HepG2 (cell line): ENCODE data around the gene SIRPB2. TPM values are rescaled to one million over a fixed set of nuclear protein-coding genes. Genes with fewer than 3 reads are reported as not detected.

Experiments
- ATAC-seq: fragments of 200-7000 bp; cut with Tn5 transposase; 3 replicates; pipeline ENCODE4 v1.9.1; 2020; ENCODE audit warnings: mild to moderate bottlenecking, moderate library complexity
- BruUV-seq: library from RNA; stranded (reverse); fragments of 400-500 nt; replicated peaks from 2 replicates; lab custom pipeline; 2021; lab: Mats Ljungman, UMichigan
- CTCF ChIA-PET: fragments of 300-600 bp; formaldehyde crosslinking; extraction: SDS; loops from one replicate; lab custom pipeline; 2021; ENCODE audit warnings: low total read pairs, inconsistent platforms, low intra/inter-chr PET ratio; lab: Yijun Ruan, JAX
- POLR2A ChIA-PET: fragments of 350-600 bp; sonication (Branson Sonifier 250); formaldehyde crosslinking; loops from one replicate; lab custom pipeline; 2020; ENCODE audit warnings: antibody characterized with exemption, inconsistent platforms; lab: Yijun Ruan, JAX
- DNase-seq: peaks from one replicate; pipeline ENCODE4 v3.0.0-alpha.2; 2015; ENCODE audit warnings: low spot score
- FAIRE-seq: peaks from 3 replicates; lab custom pipeline; 2011; peaks lifted over from hg19 to GRCh38; lab: Jason Lieb, UNC
- H2AFZ ChIP-seq: one replicate; pipeline ENCODE4 v1.6.1; 2011; ENCODE audit warnings: low read length, inconsistent platforms
- H3K27ac ChIP-seq: fragments of 300-600 bp; 3 replicates; pipeline ENCODE4 v1.8.0; 2011; ENCODE audit warnings: mixed run types, mild to moderate bottlenecking, mixed read lengths, low read length, inconsistent platforms; ENCODE audit not compliant: insufficient read depth; ENCODE audit errors: extremely low read length
- H3K27me3 ChIP-seq, 2 experiments: fragments of 200-600 bp in 1 of 2; 2 replicates in 1 of 2; 3 replicates in 1 of 2; pipeline versions ENCODE4 v1.6.0 to v1.8.0; 2011; ENCODE audit warnings: low read length in 2 of 2, mild to moderate bottlenecking in 2 of 2, moderate library complexity in 2 of 2, inconsistent platforms in 1 of 2; ENCODE audit not compliant: insufficient read depth in 2 of 2, control insufficient read depth in 1 of 2
- H3K36me3 ChIP-seq, 2 experiments: fragments of 200-600 bp in 1 of 2; replicated peaks in 1 of 2; 2 replicates in 1 of 2; 3 replicates in 1 of 2; pipeline versions ENCODE4 v1.5.1 to v1.8.0; 2011; ENCODE audit warnings: low read length in 2 of 2, inconsistent platforms in 1 of 2; ENCODE audit not compliant: insufficient read depth in 2 of 2, control insufficient read depth in 1 of 2
- H3K4me1 ChIP-seq: 2 replicates; pipeline ENCODE4 v1.5.1; 2012; ENCODE audit warnings: low read length, inconsistent platforms; ENCODE audit not compliant: insufficient read depth
- H3K4me2 ChIP-seq: 2 replicates; pipeline ENCODE4 v1.6.0; 2011; ENCODE audit warnings: low read depth, low read length, inconsistent platforms
- H3K4me3 ChIP-seq, 3 experiments: fragments of 200-600 bp in 1 of 3; sonication (generic), shearing (Covaris generic) in 1 of 3; replicated peaks in 1 of 3; 2 replicates each; pipeline ENCODE4 v1.5.1; 2011 to 2016; ENCODE audit warnings: low read length in 3 of 3, inconsistent platforms in 2 of 3, low read depth in 2 of 3, mild to moderate bottlenecking in 2 of 3, control low read depth in 1 of 3, mixed read lengths in 1 of 3; ENCODE audit not compliant: insufficient read depth in 1 of 3
- H3K79me2 ChIP-seq: one replicate; pipeline ENCODE4 v1.6.1; 2011; ENCODE audit warnings: low read length, inconsistent platforms; ENCODE audit not compliant: insufficient read depth
- H3K9ac ChIP-seq: 2 replicates; pipeline ENCODE4 v1.6.0; 2011; ENCODE audit warnings: mild to moderate bottlenecking, low read depth, low read length, inconsistent platforms; ENCODE audit not compliant: insufficient read depth
- H3K9me3 ChIP-seq: 2 replicates; pipeline ENCODE4 v1.5.1; 2012; ENCODE audit warnings: mild to moderate bottlenecking, low read length
- H4K20me1 ChIP-seq: 2 replicates; pipeline ENCODE4 v1.6.0; 2011; ENCODE audit warnings: inconsistent platforms, mild to moderate bottlenecking, low read length, moderate library complexity; ENCODE audit not compliant: insufficient read depth
- CBX1 ChIP-seq: IDR thresholded peaks from one replicate; pipeline ENCODE4 v1.6.1; 2016; ENCODE audit warnings: antibody characterized with exemption, low read depth
- CTCF ChIP-seq: sonication (generic); formaldehyde crosslinking; IDR thresholded peaks from 2 replicates; pipeline ENCODE4 v1.5.0; 2020; ENCODE audit warnings: mild to moderate bottlenecking, missing genetic modification reagents, moderate library complexity
- GFI1 ChIP-seq: sonication (generic); formaldehyde crosslinking; IDR thresholded peaks from 2 replicates; pipeline ENCODE4 v1.5.0; 2020; ENCODE audit warnings: missing genetic modification reagents, mild to moderate bottlenecking, borderline replicate concordance
- SETDB1 ChIP-seq: sonication (generic); formaldehyde crosslinking; IDR thresholded peaks from 2 replicates; pipeline ENCODE4 v1.5.1; 2020; ENCODE audit warnings: missing genetic modification reagents, mild to moderate bottlenecking, borderline replicate concordance
- STAG1 ChIP-seq: sonication (generic); formaldehyde crosslinking; IDR thresholded peaks from 2 replicates; pipeline ENCODE4 v1.4.0; 2020; ENCODE audit warnings: missing genetic modification reagents
- ZBTB26 ChIP-seq: IDR thresholded peaks from 2 replicates; pipeline ENCODE4 v1.6.1; 2016; ENCODE audit warnings: missing compliant biosample characterization, missing genetic modification reagents, borderline replicate concordance
- ZBTB42 ChIP-seq: sonication (generic); formaldehyde crosslinking; IDR thresholded peaks from 2 replicates; pipeline ENCODE4 v1.5.0; 2020; ENCODE audit warnings: mild to moderate bottlenecking, missing genetic modification reagents
- ZNF138 ChIP-seq: sonication (generic); formaldehyde crosslinking; IDR thresholded peaks from 2 replicates; pipeline ENCODE4 v1.5.0; 2020; ENCODE audit warnings: mild to moderate bottlenecking, low read depth, missing genetic modification reagents
- ZNF362 ChIP-seq: sonication (generic); formaldehyde crosslinking; IDR thresholded peaks from 2 replicates; pipeline ENCODE4 v1.4.0; 2020; ENCODE audit warnings: missing genetic modification reagents, mild to moderate bottlenecking, borderline replicate concordance
- ZNF414 ChIP-seq: sonication (generic); formaldehyde crosslinking; IDR thresholded peaks from 2 replicates; pipeline ENCODE4 v1.5.0; 2020; ENCODE audit warnings: missing genetic modification reagents
- ZNF580 ChIP-seq: IDR thresholded peaks from 2 replicates; pipeline ENCODE4 v1.6.1; 2016; ENCODE audit warnings: low read depth, borderline replicate concordance
- ZNF773 ChIP-seq: sonication (generic); formaldehyde crosslinking; IDR thresholded peaks from 2 replicates; pipeline ENCODE4 v1.4.0; 2020; ENCODE audit warnings: missing genetic modification reagents, borderline replicate concordance
- WGBS: methylation state at CpG from one replicate; pipeline ENCODE4 v1.1.6; 2017; ENCODE audit warnings: low lambda C conversion rate; 5-methylcytosine and 5-hydroxymethylcytosine counted together
- in situ Hi-C: cut with HindIII; loops from 2 replicates; pipeline ENCODE4 v1.10.0; 2017; ENCODE audit warnings: low pct_unique_long_range_greater_than_20kb; ENCODE audit not compliant: extremely low pct_ligation_motif_present
- intact Hi-C: fragments of 100-400 bp; cut with micrococcal nuclease; formaldehyde crosslinking; loops from one replicate; pipeline ENCODE4 v1.10.0; 2022; ENCODE audit not compliant: unreplicated experiment
- polyA plus RNA-seq, 8 experiments: library from polyadenylated mRNA; depleted of rRNA in 3 of 8; stranded (reverse) in 7 of 8; unstranded in 1 of 8; fragments of >200 nt; fragmentation: Illumina TruSeq in 4 of 8; extraction: Trizol in 4 of 8; gene quantifications; 2 replicates each; pipeline versions ENCODE4 v1.2.1 to v1.2.3, GENCODE V29; 2011 to 2016; ENCODE audit warnings: low read depth in 4 of 8, missing spikeins in 1 of 8, mixed read lengths in 1 of 8; ENCODE audit not compliant: insufficient read depth in 1 of 8
- total RNA-seq, 5 experiments: library from RNA; depleted of rRNA; stranded (reverse); fragments of >200 nt; fragmentation: Illumina TruSeq; extraction: Trizol; gene quantifications; 2 replicates each; pipeline ENCODE4 v1.2.3, GENCODE V29; 2016; ENCODE audit warnings: low read depth in 1 of 5

The SIRPB2 gene
- total and polyA plus RNA-seq, 2 of the 13 experiments (the other 11 are each of a cell fraction or from before 2014, with no cell fraction given), result not detected

- TF ChIP-seq ZBTB26 (no peak), ZNF138 (CRISPR knock-in tag) (no peak), SETDB1 (CRISPR knock-in tag) (no peak), ZNF362 (CRISPR knock-in tag) (no peak), CBX1 (no peak), ZNF414 (CRISPR knock-in tag) (no peak), ZNF580 (CRISPR knock-in tag) (no peak)
These were observed 43.3 kb upstream of the SIRPB2 start (continued) for GRCh38 chr20:1534526-1534925.

GRCh38 chr20:1533059-1533458 lies 41.8 kb upstream of the SIRPB2 start:
- no peak overlapping the region for H3K27ac ChIP-seq
- H3K4me2 ChIP-seq, result no peak overlapping the region
- ATAC-seq (peak; percentile 74), FAIRE-seq (no peak), DNase-seq (no peak)
- no peaks in the 10 kb centered on the region for H3K4me1 ChIP-seq
- H2AFZ ChIP-seq, result no peak overlapping the region
- in situ Hi-C loops, result no loop called here
- no TSS peak for BruUV-seq
- WGBS, result 31% methylated on average over 4 of the region's 4 CpGs
- intact Hi-C loops, result loop anchor here (1.0 kb wide), 1 partner anchor 244 kb away; no protein-coding TSS in a partner anchor
- peaks cover 3 to 12% of the 10 kb centered on the region in 2 experiments; a peak in 1 of 5 replicates for H3K27me3 ChIP-seq
- no peaks in the 10 kb centered on the region for H3K79me2 ChIP-seq
- H3K9me3 ChIP-seq, result no peaks in the 10 kb centered on the region
- no peaks in the 10 kb centered on the region for H3K36me3 ChIP-seq
- CTCF ChIA-PET, result no interaction called here
- POLR2A ChIA-PET, result no interaction called here
- no peaks in the 10 kb centered on the region for H4K20me1 ChIP-seq
- H3K4me3 ChIP-seq, result no peak overlapping the region
- TF ChIP-seq ZNF773, result no peak
- TF ChIP-seq GFI1 (CRISPR knock-in tag), result no peak
- TF ChIP-seq CTCF, result peak; percentile 48
- no peak for TF ChIP-seq ZBTB42 (CRISPR knock-in tag)
- peak; percentile 54 for TF ChIP-seq STAG1
- H3K9ac ChIP-seq, result no peak overlapping the region
